Hepatocyte (in vitro differentiated cells): ENCODE results near the gene ZFP36L1.

Experiments used
- CTCF ChIP-seq: fragments of 200-600 bp; sonication (generic); IDR thresholded peaks from 2 replicates; pipeline ENCODE4 v1.5.1; 2016; ENCODE audit warnings: antibody characterized with exemption, mild to moderate bottlenecking; ENCODE audit not compliant: poor library complexity
- EZH2 ChIP-seq: fragments of 200-600 bp; sonication (generic); IDR thresholded peaks from 2 replicates; pipeline ENCODE4 v1.6.1; 2016; ENCODE audit warnings: antibody characterized with exemption, mild to moderate bottlenecking, borderline replicate concordance

- TF ChIP-seq EZH2 (no peak), CTCF (no peak)
Observed at GRCh38 chr14:68801631-68802030, 8.8 kb upstream of the ZFP36L1 start.
